Panc1 (cell line): Measurements from ENCODE around the gene IL12RB2. TPM values are rescaled to one million over a fixed set of nuclear protein-coding genes. Genes with fewer than 3 reads are reported as not detected.

ENCODE experiments used
- ATAC-seq: fragments of 200-7000 bp; cut with Tn5 transposase; 2 replicates; pipeline ENCODE4 v1.9.1; 2020; ENCODE audit warnings: mild to moderate bottlenecking, moderate library complexity
- BruUV-seq: library from RNA; stranded (reverse); fragments of 400-500 nt; replicated peaks from 2 replicates; lab custom pipeline; 2021; lab: Mats Ljungman, UMichigan
- CTCF ChIA-PET: fragments of 300-600 bp; sonication (Branson Sonifier 250); formaldehyde crosslinking; loops from one replicate; lab custom pipeline; 2022; ENCODE audit warnings: antibody characterized with exemption; lab: Charles Lee
- POLR2A ChIA-PET: fragments of 300-600 bp; sonication (Branson Sonifier 250); formaldehyde crosslinking; loops from one replicate; lab custom pipeline; 2022; ENCODE audit warnings: antibody characterized with exemption; lab: Charles Lee
- DNase-seq: peaks from one replicate; pipeline ENCODE4 v3.0.0-alpha.2; 2010; ENCODE audit warnings: low read depth, low spot score
- H3K27ac ChIP-seq: 2 replicates; pipeline ENCODE4 v1.5.1; 2011; ENCODE audit warnings: mild to moderate bottlenecking, low read length, inconsistent platforms
- H3K27me3 ChIP-seq: fragments of 200-500 bp; sonication (Bioruptor generic); 2 replicates; pipeline ENCODE4 v1.6.0; 2014; ENCODE audit warnings: low read length, inconsistent platforms; ENCODE audit not compliant: control insufficient read depth, insufficient read depth
- H3K36me3 ChIP-seq: fragments of 200-500 bp; sonication (Bioruptor generic); 2 replicates; pipeline ENCODE4 v1.5.1; 2014; ENCODE audit warnings: inconsistent platforms, mild to moderate bottlenecking, low read length, moderate library complexity; ENCODE audit not compliant: control insufficient read depth, insufficient read depth
- H3K4me1 ChIP-seq: 2 replicates; pipeline ENCODE4 v1.5.1; 2011; ENCODE audit warnings: inconsistent platforms, mild to moderate bottlenecking, low read length, moderate library complexity; ENCODE audit not compliant: control insufficient read depth, insufficient read depth
- H3K4me3 ChIP-seq, 2 experiments: 2 replicates each; pipeline ENCODE4 v1.5.1; 2011 to 2012; ENCODE audit warnings: low read depth in 2 of 2, low read length in 2 of 2, mild to moderate bottlenecking in 2 of 2, inconsistent platforms in 1 of 2, moderate library complexity in 1 of 2
- H3K9me3 ChIP-seq: fragments of 200-500 bp; sonication (Bioruptor generic); 2 replicates; pipeline ENCODE4 v1.5.1; 2014; ENCODE audit warnings: low read depth, mild to moderate bottlenecking, inconsistent platforms, low read length, moderate library complexity; ENCODE audit not compliant: control insufficient read depth, insufficient read depth
- POLR2AphosphoS5 ChIP-seq: IDR thresholded peaks from 2 replicates; pipeline ENCODE4 v1.6.1; 2012; ENCODE audit warnings: mild to moderate bottlenecking, low read depth, low read length, moderate library complexity
- SIN3A ChIP-seq: IDR thresholded peaks from 2 replicates; pipeline ENCODE4 v1.6.1; 2012; ENCODE audit warnings: low read depth, mild to moderate bottlenecking, low read length, moderate library complexity, borderline replicate concordance; ENCODE audit not compliant: insufficient read depth
- TCF7L2 ChIP-seq: IDR thresholded peaks from 2 replicates; pipeline ENCODE4 v1.6.1; 2011; ENCODE audit warnings: mild to moderate bottlenecking, low read depth, low read length, inconsistent platforms
- in situ Hi-C: cut with HindIII; loops from 2 replicates; pipeline ENCODE4 v1.10.0; 2016; ENCODE audit warnings: low sequenced_read_pairs, low pct_unique_long_range_greater_than_20kb
- intact Hi-C: fragments of 100-400 bp; cut with micrococcal nuclease; formaldehyde crosslinking; loops from one replicate; pipeline ENCODE4 v1.10.0; 2022; ENCODE audit not compliant: unreplicated experiment
- total RNA-seq: library from RNA; stranded (reverse); gene quantifications from one replicate; pipeline ENCODE4 v1.2.1, GENCODE V29; 2021; ENCODE audit not compliant: unreplicated experiment
- TF ChIP-seq, protein P1 (sequence below), 2 experiments: IDR thresholded peaks; 2 replicates each; pipeline ENCODE4 v1.6.1; 2011 to 2012; ENCODE audit warnings: low read depth in 2 of 2, control low read depth in 1 of 2, low read length in 1 of 2, mild to moderate bottlenecking in 1 of 2, moderate library complexity in 1 of 2; ENCODE audit not compliant: insufficient read depth in 1 of 2
- TF ChIP-seq, protein P2 (sequence below): fragments of 450-650 bp; IDR thresholded peaks from 2 replicates; pipeline ENCODE4 v1.5.1; 2017; ENCODE audit warnings: mild to moderate bottlenecking

The IL12RB2 gene
- total RNA-seq, 1 experiment from 2014 or later, result 0.26 TPM

DNA sequence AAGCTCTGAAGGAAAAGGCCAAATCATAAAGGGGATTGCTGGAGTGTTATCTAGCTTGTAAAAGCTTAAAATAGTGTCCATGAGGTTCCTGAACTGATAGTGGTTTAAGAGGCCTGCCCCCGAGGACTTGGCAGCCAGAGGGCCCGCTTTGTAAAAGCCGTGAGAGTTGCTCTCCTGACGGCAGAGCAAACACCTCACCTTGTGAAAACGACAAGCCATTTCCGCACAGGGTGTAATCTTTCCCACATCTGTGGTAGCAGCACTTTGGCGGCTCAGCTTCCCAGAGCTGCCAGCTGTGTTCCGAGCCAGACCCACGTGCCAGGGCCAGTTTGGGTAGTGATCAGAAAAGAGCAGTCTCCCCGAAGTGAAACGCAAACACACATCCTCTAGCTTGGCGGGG is 85.6 kb downstream of the IL12RB2 start:
- H3K27ac ChIP-seq, result no peak overlapping the region
- in situ Hi-C loops, result no loop called here
- no peaks in the 10 kb centered on the region for H3K36me3 ChIP-seq
- intact Hi-C loops, result no loop called here
- TF ChIP-seq, protein P1, sequence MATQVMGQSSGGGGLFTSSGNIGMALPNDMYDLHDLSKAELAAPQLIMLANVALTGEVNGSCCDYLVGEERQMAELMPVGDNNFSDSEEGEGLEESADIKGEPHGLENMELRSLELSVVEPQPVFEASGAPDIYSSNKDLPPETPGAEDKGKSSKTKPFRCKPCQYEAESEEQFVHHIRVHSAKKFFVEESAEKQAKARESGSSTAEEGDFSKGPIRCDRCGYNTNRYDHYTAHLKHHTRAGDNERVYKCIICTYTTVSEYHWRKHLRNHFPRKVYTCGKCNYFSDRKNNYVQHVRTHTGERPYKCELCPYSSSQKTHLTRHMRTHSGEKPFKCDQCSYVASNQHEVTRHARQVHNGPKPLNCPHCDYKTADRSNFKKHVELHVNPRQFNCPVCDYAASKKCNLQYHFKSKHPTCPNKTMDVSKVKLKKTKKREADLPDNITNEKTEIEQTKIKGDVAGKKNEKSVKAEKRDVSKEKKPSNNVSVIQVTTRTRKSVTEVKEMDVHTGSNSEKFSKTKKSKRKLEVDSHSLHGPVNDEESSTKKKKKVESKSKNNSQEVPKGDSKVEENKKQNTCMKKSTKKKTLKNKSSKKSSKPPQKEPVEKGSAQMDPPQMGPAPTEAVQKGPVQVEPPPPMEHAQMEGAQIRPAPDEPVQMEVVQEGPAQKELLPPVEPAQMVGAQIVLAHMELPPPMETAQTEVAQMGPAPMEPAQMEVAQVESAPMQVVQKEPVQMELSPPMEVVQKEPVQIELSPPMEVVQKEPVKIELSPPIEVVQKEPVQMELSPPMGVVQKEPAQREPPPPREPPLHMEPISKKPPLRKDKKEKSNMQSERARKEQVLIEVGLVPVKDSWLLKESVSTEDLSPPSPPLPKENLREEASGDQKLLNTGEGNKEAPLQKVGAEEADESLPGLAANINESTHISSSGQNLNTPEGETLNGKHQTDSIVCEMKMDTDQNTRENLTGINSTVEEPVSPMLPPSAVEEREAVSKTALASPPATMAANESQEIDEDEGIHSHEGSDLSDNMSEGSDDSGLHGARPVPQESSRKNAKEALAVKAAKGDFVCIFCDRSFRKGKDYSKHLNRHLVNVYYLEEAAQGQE (IDR thresholded peaks at IDR 0.05; ENCODE audit: insufficient read depth in 1 of 2, low read depth in 2 of 2, low read length in 1 of 2), result no peak
- no peak for TF ChIP-seq TCF7L2
- TF ChIP-seq SIN3A, result no peak
- no peak for TF ChIP-seq POLR2AphosphoS5
- TF ChIP-seq, protein P2, sequence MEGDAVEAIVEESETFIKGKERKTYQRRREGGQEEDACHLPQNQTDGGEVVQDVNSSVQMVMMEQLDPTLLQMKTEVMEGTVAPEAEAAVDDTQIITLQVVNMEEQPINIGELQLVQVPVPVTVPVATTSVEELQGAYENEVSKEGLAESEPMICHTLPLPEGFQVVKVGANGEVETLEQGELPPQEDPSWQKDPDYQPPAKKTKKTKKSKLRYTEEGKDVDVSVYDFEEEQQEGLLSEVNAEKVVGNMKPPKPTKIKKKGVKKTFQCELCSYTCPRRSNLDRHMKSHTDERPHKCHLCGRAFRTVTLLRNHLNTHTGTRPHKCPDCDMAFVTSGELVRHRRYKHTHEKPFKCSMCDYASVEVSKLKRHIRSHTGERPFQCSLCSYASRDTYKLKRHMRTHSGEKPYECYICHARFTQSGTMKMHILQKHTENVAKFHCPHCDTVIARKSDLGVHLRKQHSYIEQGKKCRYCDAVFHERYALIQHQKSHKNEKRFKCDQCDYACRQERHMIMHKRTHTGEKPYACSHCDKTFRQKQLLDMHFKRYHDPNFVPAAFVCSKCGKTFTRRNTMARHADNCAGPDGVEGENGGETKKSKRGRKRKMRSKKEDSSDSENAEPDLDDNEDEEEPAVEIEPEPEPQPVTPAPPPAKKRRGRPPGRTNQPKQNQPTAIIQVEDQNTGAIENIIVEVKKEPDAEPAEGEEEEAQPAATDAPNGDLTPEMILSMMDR, result no peak
- BruUV-seq, result no TSS peak
- ATAC-seq (no peak), DNase-seq (no peak)
- H3K9me3 ChIP-seq, result no peaks in the 10 kb centered on the region
- H3K27me3 ChIP-seq, result no peaks in the 10 kb centered on the region
- H3K4me3 ChIP-seq, result no peak overlapping the region
- ChIA-PET POLR2A (no interaction called here), CTCF (no interaction called here)
- no peaks in the 10 kb centered on the region for H3K4me1 ChIP-seq

DNA sequence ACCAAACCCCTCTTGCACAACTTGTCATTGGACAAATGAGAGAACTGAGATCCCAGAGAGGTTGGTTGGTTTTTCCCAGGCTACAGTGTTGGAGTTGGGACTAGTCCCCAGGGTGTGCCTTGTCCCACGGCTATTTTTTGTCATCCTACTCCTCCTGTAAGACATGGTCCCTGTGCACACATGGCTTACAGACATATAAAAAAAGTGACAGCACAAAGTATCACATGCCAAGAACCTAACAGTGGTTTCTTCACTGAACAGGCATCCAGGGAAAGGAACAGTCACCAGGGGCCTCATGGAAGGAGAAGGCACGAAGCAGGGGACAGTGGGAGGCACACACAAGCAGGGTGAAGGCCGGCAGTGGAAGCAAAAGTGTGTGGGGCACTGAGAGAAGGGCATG is 86.1 kb downstream of the IL12RB2 start:
- no peak overlapping the region for H3K27ac ChIP-seq
- in situ Hi-C loops (no loop called here), intact Hi-C loops (no loop called here)
- BruUV-seq, result no TSS peak
- CTCF ChIA-PET, result no interaction called here
- POLR2A ChIA-PET, result no interaction called here
- TF ChIP-seq POLR2AphosphoS5 (no peak), TCF7L2 (no peak), SIN3A (no peak)
- H3K4me1 ChIP-seq, result no peaks in the 10 kb centered on the region
- no peak overlapping the region for H3K4me3 ChIP-seq
- no peaks in the 10 kb centered on the region for H3K27me3 ChIP-seq
- no peaks in the 10 kb centered on the region for H3K36me3 ChIP-seq
- DNase-seq (no peak), ATAC-seq (no peak)
- no peaks in the 10 kb centered on the region for H3K9me3 ChIP-seq

DNA sequence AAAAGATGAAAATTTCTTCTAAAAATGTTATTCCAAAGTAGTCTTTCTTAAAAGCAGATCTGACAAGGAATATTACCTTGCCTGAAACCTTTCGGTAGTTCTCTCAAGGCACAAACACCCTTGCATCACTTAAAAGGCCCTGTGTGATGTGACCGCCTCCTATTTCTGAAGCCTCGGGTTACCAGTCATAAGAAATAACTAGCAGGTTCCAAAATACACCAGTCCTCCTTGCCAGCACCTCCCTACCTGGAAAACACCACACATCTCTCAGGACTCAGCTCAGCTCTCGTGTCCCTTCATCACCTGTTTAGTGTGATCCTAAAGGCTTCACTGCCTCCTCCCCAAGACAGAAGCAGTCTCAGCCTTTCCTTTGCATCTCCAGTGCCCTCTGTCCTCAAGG is 86.9 kb downstream of the IL12RB2 start:
- intact Hi-C loops, result no loop called here

More for the DNA sequence above, 86.9 kb downstream of the IL12RB2 start:
- no peaks in the 10 kb centered on the region for H3K27me3 ChIP-seq
- BruUV-seq, result no TSS peak
- no peaks in the 10 kb centered on the region for H3K4me1 ChIP-seq
- H3K4me3 ChIP-seq, result no peak overlapping the region
- no peaks in the 10 kb centered on the region for H3K36me3 ChIP-seq
- ATAC-seq (no peak), DNase-seq (no peak)
- ChIA-PET POLR2A (no interaction called here), CTCF (no interaction called here)
- TF ChIP-seq, protein P1 (IDR thresholded peaks at IDR 0.05; ENCODE audit: insufficient read depth in 1 of 2, low read depth in 2 of 2, low read length in 1 of 2), result no peak
- TF ChIP-seq SIN3A, result no peak
- TF ChIP-seq TCF7L2, result no peak
- no peak for TF ChIP-seq POLR2AphosphoS5
- TF ChIP-seq, protein P2, result no peak
- H3K27ac ChIP-seq, result no peak overlapping the region
- no peaks in the 10 kb centered on the region for H3K9me3 ChIP-seq
- in situ Hi-C loops, result no loop called here
